Natural killer cell (primary cell): ENCODE measurements around the gene ARGFX. TPM values are rescaled to one million over a fixed set of nuclear protein-coding genes. Genes with fewer than 3 reads are reported as not detected.
"Not testable (repeated sequence)": the region's sequence is repeated elsewhere in the genome, so short reads cannot be mapped to it uniquely, and the experiment has no call there.

Source experiments
- ATAC-seq, 3 donors: fragments of 150-1000 bp in 2 of 3; fragments of 200-7000 bp in 1 of 3; cut with Tn5 transposase; 1 replicate in 1 of 3; 2 replicates in 2 of 3; pipeline ENCODE4 v1.10.0; 2021; ENCODE audit warnings: mild to moderate bottlenecking in 2 of 3, moderate library complexity in 2 of 3
- DNase-seq, 2 donors: peaks; one replicate each; pipeline versions ENCODE4 v3.0.0 to v3.0.0-alpha.2; 2013 to 2021; ENCODE audit warnings: mixed read lengths in 1 of 2
- H3K27ac ChIP-seq: one replicate; pipeline ENCODE4 v1.5.1; 2013; ENCODE audit warnings: mild to moderate bottlenecking, low read length
- H3K27me3 ChIP-seq: one replicate; pipeline ENCODE4 v1.6.1; 2013; ENCODE audit warnings: low read length; ENCODE audit not compliant: control insufficient read depth, insufficient read depth
- H3K36me3 ChIP-seq: one replicate; pipeline ENCODE4 v1.6.1; 2013; ENCODE audit warnings: low read length; ENCODE audit not compliant: control insufficient read depth, insufficient read depth
- H3K4me1 ChIP-seq: one replicate; pipeline ENCODE4 v1.6.1; 2013; ENCODE audit warnings: low read length; ENCODE audit not compliant: control insufficient read depth, insufficient read depth
- H3K4me3 ChIP-seq: one replicate; pipeline ENCODE4 v1.5.1; 2013; ENCODE audit warnings: low read length
- H3K9me3 ChIP-seq: one replicate; pipeline ENCODE4 v1.6.1; 2013; ENCODE audit warnings: low read length; ENCODE audit not compliant: control insufficient read depth, insufficient read depth
- H3K27ac Mint-ChIP-seq, 2 donors: one replicate each; pipeline ENCODE4 v1.8.0; 2022; ENCODE audit warnings: mild to moderate bottlenecking in 2 of 2, mixed read lengths in 2 of 2, moderate library complexity in 1 of 2
- H3K27me3 Mint-ChIP-seq, 2 donors: one replicate each; pipeline ENCODE4 v1.8.0; 2022; ENCODE audit warnings: low read depth in 2 of 2, mixed read lengths in 2 of 2
- H3K36me3 Mint-ChIP-seq: one replicate; pipeline ENCODE4 v1.8.0; 2022; ENCODE audit warnings: mixed read lengths
- H3K4me1 Mint-ChIP-seq, 2 donors: one replicate each; pipeline ENCODE4 v1.8.0; 2022; ENCODE audit warnings: mixed read lengths in 2 of 2
- H3K4me3 Mint-ChIP-seq: one replicate; pipeline ENCODE4 v1.8.0; 2022; ENCODE audit warnings: mild to moderate bottlenecking, moderate library complexity, mixed read lengths
- H3K9me3 Mint-ChIP-seq, 2 donors: one replicate each; pipeline ENCODE4 v1.8.0; 2022; ENCODE audit warnings: mixed read lengths in 2 of 2
- WGBS: methylation state at CpG from one replicate; pipeline ENCODE4 v1.1.7; 2013; ENCODE audit warnings: missing lambda C conversion rate; ENCODE audit not compliant: insufficient coverage; 5-methylcytosine and 5-hydroxymethylcytosine counted together
- intact Hi-C: fragments of 100-400 bp; cut with micrococcal nuclease; formaldehyde crosslinking; loops from one replicate; pipeline ENCODE4 v1.14.2; 2022
- total RNA-seq, 4 donors: library from RNA; stranded (reverse); fragments of 120-200 nt in 1 of 4; gene quantifications; one replicate each; pipeline versions ENCODE4 v1.2.3 to v1.2.4, GENCODE V29; 2013 to 2022
- TF ChIP-seq, protein P1 (sequence below): fragments of 200-600 bp; IDR thresholded peaks from one replicate; pipeline ENCODE4 v1.8.0; 2022; ENCODE audit warnings: antibody characterized with exemption

Gene ARGFX
- total RNA-seq, 3 donors from 2014 or later (not counting 1 experiment from before 2014, with no cell fraction given), result not detected

DNA sequence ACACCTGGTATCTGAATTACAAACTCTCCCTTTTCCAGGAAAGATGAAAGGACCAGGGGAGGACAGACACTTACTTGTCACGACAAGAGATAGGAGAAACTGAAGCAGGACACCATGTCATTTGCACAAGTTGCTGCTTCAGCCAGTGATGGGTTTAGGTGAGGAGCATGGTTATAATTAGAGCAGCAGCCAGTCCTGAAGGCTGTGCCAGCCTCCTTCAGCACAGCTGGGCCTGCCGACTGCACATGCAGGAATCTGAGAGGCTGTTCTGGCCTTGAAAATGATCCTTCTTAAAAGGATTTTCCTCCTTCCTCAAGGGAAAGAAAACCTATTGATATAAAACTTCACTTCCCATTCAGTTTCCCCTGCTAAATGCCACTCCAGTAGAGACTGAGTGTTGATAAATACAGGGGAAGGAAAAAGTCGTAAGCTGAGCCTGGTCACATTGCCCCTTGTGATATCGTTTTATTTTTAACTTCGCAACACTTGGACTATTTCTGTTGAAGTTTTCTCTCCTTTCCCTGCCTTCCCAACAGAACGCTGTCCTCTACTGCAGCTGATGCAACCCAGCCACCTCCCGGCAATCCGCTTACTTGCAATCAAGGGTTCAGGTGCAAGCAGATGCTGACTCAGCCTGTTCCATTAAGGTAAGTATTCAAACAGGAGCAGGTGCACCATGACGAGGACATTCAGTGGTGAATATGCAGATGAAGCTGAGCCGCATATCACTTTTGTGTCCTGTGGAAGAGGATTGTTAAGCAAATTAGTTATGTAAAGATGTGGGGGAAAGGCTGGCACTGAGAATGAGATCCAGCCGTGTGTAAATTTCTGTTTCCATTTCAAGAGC, 25.3 kb downstream of the ARGFX start, which contains the start of gene FBXO40:
Gene FBXO40, plus strand, starts transcription at position 524 of the 847 bp plus-strand sequence. CDS start 27,197 bp downstream, outside the sequence.
- Mint-ChIP-seq H3K4me1 (no peaks in the 10 kb centered on the region), H3K9me3 (no peaks in the 10 kb centered on the region), H3K4me3 (no peak within 1 kb of the TSS), H3K27me3 (peaks cover 0 to 11% of the 10 kb centered on the region in 2 donors), H3K36me3 (no peaks in the 10 kb centered on the region), H3K27ac (no peak within 1 kb of the TSS)
- Histone ChIP-seq H3K27ac (no peak within 1 kb of the TSS), H3K4me1 (no peaks in the 10 kb centered on the region), H3K9me3 (no peaks in the 10 kb centered on the region), H3K4me3 (no peak within 1 kb of the TSS), H3K27me3 (no peaks in the 10 kb centered on the region), H3K36me3 (no peaks in the 10 kb centered on the region)
- DNase-seq (no peak), ATAC-seq (no peak)
- intact Hi-C loops, result no loop called here
- WGBS, result 81% methylated on average over 11 of the region's 11 CpGs
- TF ChIP-seq, protein P1, sequence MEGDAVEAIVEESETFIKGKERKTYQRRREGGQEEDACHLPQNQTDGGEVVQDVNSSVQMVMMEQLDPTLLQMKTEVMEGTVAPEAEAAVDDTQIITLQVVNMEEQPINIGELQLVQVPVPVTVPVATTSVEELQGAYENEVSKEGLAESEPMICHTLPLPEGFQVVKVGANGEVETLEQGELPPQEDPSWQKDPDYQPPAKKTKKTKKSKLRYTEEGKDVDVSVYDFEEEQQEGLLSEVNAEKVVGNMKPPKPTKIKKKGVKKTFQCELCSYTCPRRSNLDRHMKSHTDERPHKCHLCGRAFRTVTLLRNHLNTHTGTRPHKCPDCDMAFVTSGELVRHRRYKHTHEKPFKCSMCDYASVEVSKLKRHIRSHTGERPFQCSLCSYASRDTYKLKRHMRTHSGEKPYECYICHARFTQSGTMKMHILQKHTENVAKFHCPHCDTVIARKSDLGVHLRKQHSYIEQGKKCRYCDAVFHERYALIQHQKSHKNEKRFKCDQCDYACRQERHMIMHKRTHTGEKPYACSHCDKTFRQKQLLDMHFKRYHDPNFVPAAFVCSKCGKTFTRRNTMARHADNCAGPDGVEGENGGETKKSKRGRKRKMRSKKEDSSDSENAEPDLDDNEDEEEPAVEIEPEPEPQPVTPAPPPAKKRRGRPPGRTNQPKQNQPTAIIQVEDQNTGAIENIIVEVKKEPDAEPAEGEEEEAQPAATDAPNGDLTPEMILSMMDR, result no peak

DNA sequence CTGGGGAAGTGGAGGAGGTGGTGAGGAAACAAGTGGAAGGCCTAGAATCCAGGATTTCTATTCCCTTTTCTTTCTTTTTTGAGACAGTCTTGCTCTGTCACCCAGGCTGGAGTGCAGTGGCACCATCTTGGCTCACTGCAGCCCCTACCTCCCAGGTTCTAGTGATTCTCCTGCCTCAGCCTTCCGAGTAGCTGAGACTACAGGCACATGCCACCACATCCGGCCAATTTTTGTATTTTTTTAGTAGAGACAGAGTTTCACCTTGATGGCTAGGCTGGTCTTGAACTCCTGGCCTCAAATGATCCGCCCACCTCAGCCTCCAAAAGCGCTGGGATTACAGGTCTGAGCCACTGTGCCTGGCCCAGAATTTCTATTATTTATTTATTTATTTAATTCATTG, 26.1 kb downstream of the ARGFX start:
- H3K9me3 Mint-ChIP-seq, H3K4me3 ChIP-seq, intact Hi-C loops, H3K27me3 ChIP-seq, H3K4me3 Mint-ChIP-seq, H3K36me3 Mint-ChIP-seq, H3K4me1 ChIP-seq, H3K36me3 ChIP-seq, H3K27ac ChIP-seq, DNase-seq, H3K9me3 ChIP-seq, H3K27ac Mint-ChIP-seq, ATAC-seq, H3K4me1 Mint-ChIP-seq: not testable (repeated sequence)
- WGBS, result 92% methylated on average over 3 of the region's 4 CpGs
- H3K27me3 Mint-ChIP-seq, result peaks cover 0 to 11% of the 10 kb centered on the region in 2 donors

DNA sequence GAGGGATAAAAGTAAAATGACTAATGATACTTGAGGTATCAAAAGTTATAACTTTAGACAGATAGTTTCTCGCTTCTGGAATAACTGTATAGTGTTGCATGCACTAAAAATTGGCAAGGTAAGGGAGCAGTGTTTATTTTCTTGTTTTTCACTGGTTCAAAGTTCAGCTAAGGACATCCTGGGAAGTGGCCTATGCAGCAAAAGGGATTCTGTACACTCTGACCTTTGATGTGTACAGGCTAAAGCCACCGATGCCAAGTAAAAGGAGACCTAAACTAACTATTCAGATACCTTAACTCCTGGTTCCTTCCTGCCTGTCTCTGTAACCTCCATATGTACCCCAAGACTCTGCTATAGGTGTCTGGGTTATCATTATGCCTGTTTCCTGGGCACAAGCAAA, 27.1 kb downstream of the ARGFX start:
- no peaks in the 10 kb centered on the region for H3K9me3 ChIP-seq

DNA sequence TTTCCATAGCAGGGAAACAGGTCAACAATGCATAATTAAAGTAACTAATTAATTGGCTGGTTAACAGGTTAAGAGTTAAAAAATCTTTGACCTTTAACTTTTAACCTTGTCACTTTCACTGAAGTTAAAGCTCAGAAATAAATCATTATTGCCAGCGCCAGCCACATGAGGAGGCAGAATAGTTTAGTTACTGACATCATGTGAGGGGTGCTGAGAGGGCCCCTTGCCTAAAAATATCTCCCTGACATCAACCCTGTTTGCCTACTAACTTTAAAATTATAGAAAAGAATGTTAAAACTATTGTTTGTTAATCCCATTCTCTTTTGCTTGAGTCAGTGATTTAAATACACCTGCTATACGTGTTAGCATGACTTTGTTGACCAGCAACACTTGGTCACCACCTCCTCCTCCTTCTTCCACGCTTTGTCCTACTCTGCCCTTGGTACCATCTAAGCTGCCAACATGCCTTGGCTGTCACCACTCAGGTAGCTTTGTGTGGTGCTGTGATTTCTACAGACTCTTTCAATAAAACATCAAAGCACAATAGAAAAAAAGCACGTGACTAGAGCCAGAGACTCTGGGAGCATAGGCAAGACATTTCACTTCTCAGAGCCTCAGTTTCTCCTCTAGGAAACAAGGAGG, 28.1 kb downstream of the ARGFX start:
- intact Hi-C loops, result no loop called here
- Mint-ChIP-seq H3K9me3 (no peaks in the 10 kb centered on the region), H3K27me3 (peaks cover 0 to 11% of the 10 kb centered on the region in 2 donors), H3K36me3 (no peaks in the 10 kb centered on the region), H3K4me3 (no peak overlapping the region), H3K27ac (no peak overlapping the region), H3K4me1 (no peaks in the 10 kb centered on the region)
- no peak for DNase-seq
- H3K4me3 ChIP-seq, result no peak overlapping the region
- TF ChIP-seq, protein P1, result no peak
- no peak for ATAC-seq
- H3K4me1 ChIP-seq, result no peaks in the 10 kb centered on the region
- H3K36me3 ChIP-seq, result no peaks in the 10 kb centered on the region
- 90% methylated on average over 3 of the region's 4 CpGs for WGBS
- no peaks in the 10 kb centered on the region for H3K9me3 ChIP-seq
- no peaks in the 10 kb centered on the region for H3K27me3 ChIP-seq
- no peak overlapping the region for H3K27ac ChIP-seq

More for the DNA sequence above, 27.1 kb downstream of the ARGFX start:
- Histone ChIP-seq H3K4me1 (no peaks in the 10 kb centered on the region), H3K4me3 (no peak overlapping the region), H3K27me3 (no peaks in the 10 kb centered on the region), H3K36me3 (no peaks in the 10 kb centered on the region), H3K27ac (no peak overlapping the region)
- Mint-ChIP-seq H3K4me3 (no peak overlapping the region), H3K27me3 (peaks cover 0 to 11% of the 10 kb centered on the region in 2 donors), H3K4me1 (no peaks in the 10 kb centered on the region), H3K27ac (no peak overlapping the region), H3K36me3 (no peaks in the 10 kb centered on the region), H3K9me3 (no peaks in the 10 kb centered on the region)
- intact Hi-C loops, result no loop called here
- TF ChIP-seq, protein P1, result no peak
- ATAC-seq (no peak), DNase-seq (no peak)
- WGBS, result 98% methylated on average over 2 of the region's 2 CpGs
